OCI-LY7 (cell line): ENCODE data around the gene ITGB2.

ENCODE experiments used
- EZH2phosphoT487 ChIP-seq: fragments of 200-600 bp; sonication (generic); IDR thresholded peaks from 2 replicates; pipeline ENCODE4 v1.6.1; 2018; ENCODE audit warnings: low read depth, borderline replicate concordance, mild to moderate bottlenecking, mixed run types, antibody characterized with exemption, low read length, moderate library complexity, mixed read lengths
- TF ChIP-seq, protein P1 (sequence below): fragments of 200-600 bp; sonication (generic); conservative IDR thresholded peaks from 2 replicates; pipeline ENCODE4 v1.5.1; 2014; ENCODE audit warnings: mild to moderate bottlenecking, antibody characterized with exemption, low read length, moderate library complexity, mixed read lengths

DNA sequence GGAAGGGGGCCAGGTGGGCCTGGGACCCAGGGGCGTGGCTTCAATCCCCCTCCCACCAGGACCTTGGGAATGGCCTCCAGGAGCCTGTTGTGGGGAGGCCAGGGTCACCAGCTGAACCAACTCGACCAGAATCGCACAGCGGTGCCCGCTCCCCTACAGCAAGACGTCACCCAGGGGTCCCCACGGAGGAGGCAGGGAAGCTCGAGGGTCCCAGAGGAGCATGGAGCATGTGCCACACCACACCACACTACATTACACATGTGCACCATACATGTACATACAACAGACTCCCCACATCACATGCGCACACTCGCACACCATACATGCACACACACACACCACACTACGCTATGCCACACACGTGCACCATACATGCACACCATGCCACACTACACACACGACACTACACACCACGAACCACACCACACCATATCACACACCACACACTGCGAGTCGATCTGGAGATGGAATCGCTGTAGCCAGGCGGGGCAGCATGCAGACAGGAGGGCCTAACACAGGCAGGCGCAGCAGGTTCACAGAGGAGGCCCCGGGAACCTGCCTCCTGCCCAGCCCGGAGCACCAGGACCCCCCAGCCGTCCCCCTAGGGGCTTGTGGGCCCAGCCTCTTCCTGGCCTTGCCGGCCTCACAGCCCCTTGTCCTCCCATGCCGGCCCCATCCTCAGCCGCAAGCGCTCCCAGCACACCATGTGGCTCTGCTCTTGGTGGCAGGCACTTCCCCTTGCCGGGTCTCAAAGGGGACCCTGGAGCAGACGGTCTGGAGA lies 596 bp downstream of the ITGB2 start:
- TF ChIP-seq, protein P1, sequence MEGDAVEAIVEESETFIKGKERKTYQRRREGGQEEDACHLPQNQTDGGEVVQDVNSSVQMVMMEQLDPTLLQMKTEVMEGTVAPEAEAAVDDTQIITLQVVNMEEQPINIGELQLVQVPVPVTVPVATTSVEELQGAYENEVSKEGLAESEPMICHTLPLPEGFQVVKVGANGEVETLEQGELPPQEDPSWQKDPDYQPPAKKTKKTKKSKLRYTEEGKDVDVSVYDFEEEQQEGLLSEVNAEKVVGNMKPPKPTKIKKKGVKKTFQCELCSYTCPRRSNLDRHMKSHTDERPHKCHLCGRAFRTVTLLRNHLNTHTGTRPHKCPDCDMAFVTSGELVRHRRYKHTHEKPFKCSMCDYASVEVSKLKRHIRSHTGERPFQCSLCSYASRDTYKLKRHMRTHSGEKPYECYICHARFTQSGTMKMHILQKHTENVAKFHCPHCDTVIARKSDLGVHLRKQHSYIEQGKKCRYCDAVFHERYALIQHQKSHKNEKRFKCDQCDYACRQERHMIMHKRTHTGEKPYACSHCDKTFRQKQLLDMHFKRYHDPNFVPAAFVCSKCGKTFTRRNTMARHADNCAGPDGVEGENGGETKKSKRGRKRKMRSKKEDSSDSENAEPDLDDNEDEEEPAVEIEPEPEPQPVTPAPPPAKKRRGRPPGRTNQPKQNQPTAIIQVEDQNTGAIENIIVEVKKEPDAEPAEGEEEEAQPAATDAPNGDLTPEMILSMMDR, result no peak
- no peak for TF ChIP-seq EZH2phosphoT487
